SK-N-SH treated with all-trans-retinoic acid at 6 μM for 48 hours (cell line): ENCODE results near the gene C1QL1.
A peak's percentile ranks its signal among the peaks of the same experiment; 100 is the strongest.

Experiments
- ATAC-seq: fragments of 200-7000 bp; cut with Tn5 transposase; 3 replicates; pipeline ENCODE4 v1.9.1; 2020; ENCODE audit warnings: mild to moderate bottlenecking, moderate library complexity
- ARNTL ChIP-seq: fragments of 450-650 bp; formaldehyde crosslinking; IDR thresholded peaks from 2 replicates; pipeline ENCODE4 v1.5.0; 2020; ENCODE audit warnings: low read depth, mild to moderate bottlenecking, moderate library complexity, borderline replicate concordance
- BACH2 ChIP-seq: fragments of 250-450 bp; sonication (Bioruptor Pico); IDR thresholded peaks from 2 replicates; pipeline ENCODE4 v1.9.0; 2021; ENCODE audit warnings: mild to moderate bottlenecking, borderline replicate concordance
- CREB5 ChIP-seq: fragments of 250-450 bp; sonication (Bioruptor Pico); IDR thresholded peaks from 2 replicates; pipeline ENCODE4 v1.5.1; 2020; ENCODE audit warnings: low read depth, mild to moderate bottlenecking, moderate library complexity
- CSDC2 ChIP-seq: fragments of 250-450 bp; sonication (Bioruptor Pico); IDR thresholded peaks from 2 replicates; pipeline ENCODE4 v1.5.0; 2020; ENCODE audit warnings: mild to moderate bottlenecking, moderate library complexity
- CSRNP3 ChIP-seq: fragments of 250-450 bp; sonication (Bioruptor Pico); IDR thresholded peaks from 2 replicates; pipeline ENCODE4 v1.5.1; 2021; ENCODE audit warnings: mild to moderate bottlenecking, moderate library complexity
- ESRRG ChIP-seq: fragments of 250-450 bp; sonication (Bioruptor Pico); IDR thresholded peaks from 2 replicates; pipeline ENCODE4 v1.6.1; 2021; ENCODE audit warnings: mild to moderate bottlenecking
- GLIS3 ChIP-seq: fragments of 250-450 bp; sonication (Bioruptor Pico); IDR thresholded peaks from 2 replicates; pipeline ENCODE4 v1.5.0; 2020; ENCODE audit warnings: mild to moderate bottlenecking, moderate library complexity
- ISL1 ChIP-seq: fragments of 250-450 bp; sonication (Bioruptor Pico); IDR thresholded peaks from 2 replicates; pipeline ENCODE4 v2.1.2; 2022; ENCODE audit warnings: mild to moderate bottlenecking, moderate library complexity
- OSR1 ChIP-seq: fragments of 250-450 bp; sonication (Bioruptor Pico); IDR thresholded peaks from 2 replicates; pipeline ENCODE4 v1.8.0; 2022; ENCODE audit warnings: moderate library complexity, mild to moderate bottlenecking, inconsistent platforms
- PATZ1 ChIP-seq: fragments of 250-450 bp; sonication (Bioruptor Pico); IDR thresholded peaks from 2 replicates; pipeline ENCODE4 v1.8.0; 2020; ENCODE audit warnings: mild to moderate bottlenecking, moderate library complexity, borderline replicate concordance
- POU6F1 ChIP-seq: fragments of 250-450 bp; sonication (Bioruptor Pico); IDR thresholded peaks from 2 replicates; pipeline ENCODE4 v1.8.0; 2021; ENCODE audit warnings: low read depth, mild to moderate bottlenecking, moderate library complexity, borderline replicate concordance
- PPARA ChIP-seq: fragments of 250-450 bp; sonication (Bioruptor Pico); IDR thresholded peaks from 2 replicates; pipeline ENCODE4 v1.5.0; 2020; ENCODE audit warnings: mild to moderate bottlenecking, borderline replicate concordance
- RARB ChIP-seq: fragments of 250-450 bp; sonication (Bioruptor Pico); IDR thresholded peaks from 2 replicates; pipeline ENCODE4 v1.8.0; 2021; ENCODE audit warnings: mild to moderate bottlenecking, moderate library complexity
- SNAI2 ChIP-seq: fragments of 250-450 bp; sonication (Bioruptor Pico); IDR thresholded peaks from 2 replicates; pipeline ENCODE4 v1.5.0; 2020; ENCODE audit warnings: mild to moderate bottlenecking, moderate library complexity
- TOX ChIP-seq: fragments of 250-450 bp; sonication (Bioruptor Pico); IDR thresholded peaks from 2 replicates; pipeline ENCODE4 v1.8.0; 2021; ENCODE audit warnings: mild to moderate bottlenecking, moderate library complexity, borderline replicate concordance
- TSHZ2 ChIP-seq: fragments of 250-450 bp; sonication (Bioruptor Pico); IDR thresholded peaks from 2 replicates; pipeline ENCODE4 v1.5.0; 2020; ENCODE audit warnings: mild to moderate bottlenecking, moderate library complexity
- ZC3H10 ChIP-seq: fragments of 250-450 bp; sonication (Bioruptor Pico); IDR thresholded peaks from 2 replicates; pipeline ENCODE4 v1.5.1; 2021; ENCODE audit warnings: mild to moderate bottlenecking, moderate library complexity
- ZFP3 ChIP-seq: fragments of 250-450 bp; sonication (Bioruptor Pico); IDR thresholded peaks from 2 replicates; pipeline ENCODE4 v1.5.0; 2020; ENCODE audit warnings: mild to moderate bottlenecking, moderate library complexity
- ZFP30 ChIP-seq: fragments of 450-650 bp; formaldehyde crosslinking; IDR thresholded peaks from 2 replicates; pipeline ENCODE4 v1.5.0; 2022; ENCODE audit warnings: mild to moderate bottlenecking, moderate library complexity
- ZNF565 ChIP-seq: fragments of 450-650 bp; formaldehyde crosslinking; conservative IDR thresholded peaks from 2 replicates; pipeline ENCODE4 v1.5.0; 2020; ENCODE audit warnings: low read depth, mild to moderate bottlenecking, moderate library complexity
- ZNF70 ChIP-seq: fragments of 450-650 bp; formaldehyde crosslinking; IDR thresholded peaks from 2 replicates; pipeline ENCODE4 v1.5.0; 2020; ENCODE audit warnings: mild to moderate bottlenecking, moderate library complexity
- ZNF8 ChIP-seq: fragments of 450-650 bp; formaldehyde crosslinking; IDR thresholded peaks from 2 replicates; pipeline ENCODE4 v1.5.0; 2020; ENCODE audit warnings: mild to moderate bottlenecking, moderate library complexity

The C1QL1 gene

GRCh38 chr17:44919885-44920564 is 48.1 kb downstream of the C1QL1 start:
- ATAC-seq, result peak; percentile 88

GRCh38 chr17:44919411-44919810 is 48.7 kb downstream of the C1QL1 start:
- ATAC-seq, result no peak
- TF ChIP-seq ISL1 (CRISPR knock-in tag), result no peak
- no peak for TF ChIP-seq ZFP3
- TF ChIP-seq ZNF8 (CRISPR knock-in tag), result no peak
- TF ChIP-seq ZNF565, result no peak
- no peak for TF ChIP-seq GLIS3

More at GRCh38 chr17:44919885-44920564, 48.1 kb downstream of the C1QL1 start:
- TF ChIP-seq BACH2 (no peak), GLIS3 (no peak), ISL1 (CRISPR knock-in tag) (no peak), POU6F1 (no peak), ZC3H10 (no peak), SNAI2 (no peak), ZNF565 (no peak), ARNTL (CRISPR knock-in tag) (no peak), CSDC2 (CRISPR knock-in tag) (no peak), ZNF70 (CRISPR knock-in tag) (no peak), TOX (no peak), TSHZ2 (CRISPR knock-in tag) (no peak), OSR1 (CRISPR knock-in tag) (no peak), ESRRG (CRISPR knock-in tag) (no peak)

- ATAC-seq, result no peak
- TF ChIP-seq CREB5 (CRISPR knock-in tag) (no peak), ESRRG (CRISPR knock-in tag) (no peak), ZC3H10 (no peak), ZNF70 (CRISPR knock-in tag) (no peak), ZNF8 (CRISPR knock-in tag) (no peak), ZNF565 (no peak), RARB (CRISPR knock-in tag) (no peak), CSDC2 (CRISPR knock-in tag) (no peak), GLIS3 (no peak), CSRNP3 (CRISPR knock-in tag) (no peak), PPARA (CRISPR knock-in tag) (no peak), TSHZ2 (CRISPR knock-in tag) (no peak), ZFP30 (CRISPR knock-in tag) (no peak), TOX (no peak), PATZ1 (CRISPR knock-in tag) (no peak)
Measured at GRCh38 chr17:44918006-44918405, 50.1 kb downstream of the C1QL1 start.
